A673 (cell line): Measurements from ENCODE around the gene OR5H15. TPM values are rescaled to one million over a fixed set of nuclear protein-coding genes. Genes with fewer than 3 reads are reported as not detected.

Experiments used
- BruUV-seq: library from RNA; stranded (reverse); fragments of 400-500 nt; replicated peaks from 2 replicates; lab custom pipeline; 2021; lab: Mats Ljungman, UMichigan
- CTCF ChIA-PET: fragments of 300-600 bp; sonication (Branson Sonifier 250); formaldehyde crosslinking; loops from one replicate; lab custom pipeline; 2022; ENCODE audit warnings: antibody characterized with exemption; lab: Charles Lee
- POLR2A ChIA-PET: fragments of 300-600 bp; sonication (Branson Sonifier 250); formaldehyde crosslinking; loops from one replicate; lab custom pipeline; 2022; ENCODE audit warnings: antibody characterized with exemption; ENCODE audit not compliant: low non-redundant PET; lab: Charles Lee
- DNase-seq: peaks from one replicate; pipeline ENCODE4 v3.0.0-alpha.2; 2015; ENCODE audit warnings: low spot score
- H3K27ac ChIP-seq: fragments of 200-600 bp; sonication (generic); 2 replicates; pipeline ENCODE4 v1.5.1; 2016; ENCODE audit warnings: mixed run types, low read depth, mild to moderate bottlenecking, mixed read lengths, antibody characterized with exemption, low read length; ENCODE audit not compliant: poor library complexity, severe bottlenecking
- H3K27me3 ChIP-seq: fragments of 200-600 bp; sonication (generic); replicated peaks from 2 replicates; pipeline ENCODE4 v1.6.1; 2017; ENCODE audit warnings: mixed run types, low read depth, mild to moderate bottlenecking, mixed read lengths, antibody characterized with exemption, low read length; ENCODE audit not compliant: insufficient read depth, poor library complexity
- H3K36me3 ChIP-seq: fragments of 200-600 bp; sonication (generic); 2 replicates; pipeline ENCODE4 v1.6.1; 2016; ENCODE audit warnings: mixed run types, mild to moderate bottlenecking, mixed read lengths, antibody characterized with exemption, low read length; ENCODE audit not compliant: insufficient read depth, poor library complexity, severe bottlenecking
- H3K4me1 ChIP-seq: fragments of 200-600 bp; sonication (generic); 2 replicates; pipeline ENCODE4 v1.6.1; 2017; ENCODE audit warnings: mixed run types, mild to moderate bottlenecking, mixed read lengths, antibody characterized with exemption, low read length; ENCODE audit not compliant: insufficient read depth, poor library complexity, severe bottlenecking
- H3K4me3 ChIP-seq: fragments of 200-600 bp; sonication (generic); 2 replicates; pipeline ENCODE4 v1.5.1; 2016; ENCODE audit warnings: low read depth, mixed run types, mild to moderate bottlenecking, mixed read lengths, low read length; ENCODE audit not compliant: poor library complexity, severe bottlenecking
- H3K9me3 ChIP-seq: fragments of 200-600 bp; sonication (generic); 2 replicates; pipeline ENCODE4 v1.6.1; 2016; ENCODE audit warnings: mixed run types, low read depth, mild to moderate bottlenecking, mixed read lengths, antibody characterized with exemption, low read length; ENCODE audit not compliant: poor library complexity, severe bottlenecking
- CTCF ChIP-seq: fragments of 300-800, 200-600 bp; sonication (generic); conservative IDR thresholded peaks from 2 replicates; pipeline ENCODE4 v1.5.1; 2017; ENCODE audit warnings: low read depth, mild to moderate bottlenecking, antibody characterized with exemption, low read length, moderate library complexity, mixed read lengths
- EZH2 ChIP-seq: fragments of 200-600 bp; sonication (generic); IDR thresholded peaks from 2 replicates; pipeline ENCODE4 v1.6.1; 2017; ENCODE audit warnings: borderline replicate concordance, low read depth, mild to moderate bottlenecking, mixed read lengths, antibody characterized with exemption, low read length; ENCODE audit not compliant: poor library complexity, severe bottlenecking
- intact Hi-C: fragments of 100-400 bp; cut with micrococcal nuclease; formaldehyde crosslinking; loops from one replicate; pipeline ENCODE4 v1.10.0; 2022; ENCODE audit not compliant: unreplicated experiment
- total RNA-seq: library from RNA; stranded (reverse); gene quantifications from 2 replicates; pipeline ENCODE4 v1.2.3, GENCODE V29; 2021

The OR5H15 gene
- total RNA-seq, 1 experiment from 2014 or later = not detected

GRCh38 chr3:98180319-98180890, 13.9 kb downstream of the OR5H15 start:
- no peaks in the 10 kb centered on the region for H3K4me1 ChIP-seq
- no TSS peak for BruUV-seq
- H3K9me3 ChIP-seq = no peaks in the 10 kb centered on the region
- intact Hi-C loops = no loop called here
- no peak overlapping the region for H3K4me3 ChIP-seq
- ChIA-PET POLR2A (no interaction called here), CTCF (no interaction called here)
- H3K27ac ChIP-seq = no peak overlapping the region
- no peak for DNase-seq
- H3K36me3 ChIP-seq = no peaks in the 10 kb centered on the region
- TF ChIP-seq EZH2 (no peak), CTCF (no peak)
- H3K27me3 ChIP-seq = no peaks in the 10 kb centered on the region

GRCh38 chr3:98182196-98182595, 15.7 kb downstream of the OR5H15 start:
- no peaks in the 10 kb centered on the region for H3K36me3 ChIP-seq
- H3K27ac ChIP-seq = no peak overlapping the region
- BruUV-seq = no TSS peak
- no peaks in the 10 kb centered on the region for H3K9me3 ChIP-seq
- intact Hi-C loops = no loop called here
- H3K4me3 ChIP-seq = no peak overlapping the region
- CTCF ChIA-PET = no interaction called here
- no peak for DNase-seq
- TF ChIP-seq CTCF = no peak
- no peak for TF ChIP-seq EZH2
- H3K4me1 ChIP-seq = no peaks in the 10 kb centered on the region
- H3K27me3 ChIP-seq = no peaks in the 10 kb centered on the region
- POLR2A ChIA-PET = interaction anchor here (0.7 kb wide), 1 partner anchor 263 kb away, joined by 3 read pairs; no protein-coding TSS in a partner anchor

GRCh38 chr3:98185180-98185579, 18.7 kb downstream of the OR5H15 start:
- no peak overlapping the region for H3K27ac ChIP-seq
- POLR2A ChIA-PET = no interaction called here
- BruUV-seq = no TSS peak
- DNase-seq = no peak
- intact Hi-C loops = no loop called here
- CTCF ChIA-PET = no interaction called here
- no peaks in the 10 kb centered on the region for H3K27me3 ChIP-seq
- H3K4me3 ChIP-seq = no peak overlapping the region
- TF ChIP-seq EZH2 = no peak
- no peak for TF ChIP-seq CTCF
- H3K9me3 ChIP-seq = no peaks in the 10 kb centered on the region
- no peaks in the 10 kb centered on the region for H3K4me1 ChIP-seq
- no peaks in the 10 kb centered on the region for H3K36me3 ChIP-seq
